HepG2 (cell line): ENCODE data around the gene LURAP1L. TPM values are rescaled to one million over a fixed set of nuclear protein-coding genes. Genes with fewer than 3 reads are reported as not detected.

Experiments used
- CHD2 ChIP-seq: IDR thresholded peaks from 2 replicates; pipeline ENCODE4 v1.6.1; 2011; ENCODE audit warnings: low read depth, low read length, improper control_type of control experiment
- FOXA1 ChIP-seq, 2 experiments: fragments of 450-650 bp in 1 of 2; sonication (generic) in 1 of 2; formaldehyde crosslinking in 1 of 2; IDR thresholded peaks; 2 replicates each; pipeline versions ENCODE4 v1.4.0 to v1.6.1; 2016 to 2020; ENCODE audit warnings: missing genetic modification reagents in 1 of 2
- MAFG ChIP-seq: sonication (generic); formaldehyde crosslinking; IDR thresholded peaks from 2 replicates; pipeline ENCODE4 v1.5.1; 2020; ENCODE audit warnings: mild to moderate bottlenecking, missing genetic modification reagents
- MTF2 ChIP-seq: sonication (generic); formaldehyde crosslinking; IDR thresholded peaks from 2 replicates; pipeline ENCODE4 v1.5.0; 2020; ENCODE audit warnings: missing genetic modification reagents, borderline replicate concordance
- NFIC ChIP-seq: IDR thresholded peaks from 2 replicates; pipeline ENCODE4 v1.6.1; 2012; ENCODE audit warnings: mild to moderate bottlenecking, low read length, inconsistent platforms
- NFKBIZ ChIP-seq: IDR thresholded peaks from 2 replicates; pipeline ENCODE4 v1.6.1; 2018; ENCODE audit warnings: missing genetic modification reagents, missing compliant biosample characterization
- NR1H2 ChIP-seq: sonication (generic); formaldehyde crosslinking; IDR thresholded peaks from 2 replicates; pipeline ENCODE4 v1.8.1; 2022; ENCODE audit warnings: low read depth, missing genetic modification reagents, borderline replicate concordance
- NR2F2 ChIP-seq: IDR thresholded peaks from 2 replicates; pipeline ENCODE4 v1.6.1; 2012; ENCODE audit warnings: low read depth, inconsistent platforms, borderline replicate concordance
- PAX8 ChIP-seq: sonication (generic); formaldehyde crosslinking; IDR thresholded peaks from 2 replicates; pipeline ENCODE4 v1.8.0; 2022; ENCODE audit warnings: mild to moderate bottlenecking, missing genetic modification reagents, borderline replicate concordance
- PBX3 ChIP-seq: sonication (generic); formaldehyde crosslinking; IDR thresholded peaks from 2 replicates; pipeline ENCODE4 v1.8.1; 2023; ENCODE audit warnings: missing genetic modification reagents, inconsistent platforms, borderline replicate concordance
- SMARCC2 ChIP-seq: fragments of 450-650 bp; IDR thresholded peaks from 2 replicates; pipeline ENCODE4 v1.6.1; 2017; ENCODE audit warnings: antibody characterized with exemption, mild to moderate bottlenecking
- ZBTB1 ChIP-seq: sonication (generic); formaldehyde crosslinking; IDR thresholded peaks from 2 replicates; pipeline ENCODE4 v1.4.0; 2020; ENCODE audit warnings: missing genetic modification reagents, borderline replicate concordance
- ZBTB42 ChIP-seq: sonication (generic); formaldehyde crosslinking; IDR thresholded peaks from 2 replicates; pipeline ENCODE4 v1.5.0; 2020; ENCODE audit warnings: mild to moderate bottlenecking, missing genetic modification reagents
- ZNF180 ChIP-seq: sonication (generic); formaldehyde crosslinking; IDR thresholded peaks from 2 replicates; pipeline ENCODE4 v1.4.0; 2020; ENCODE audit warnings: low read depth, missing genetic modification reagents, borderline replicate concordance
- ZNF557 ChIP-seq: sonication (generic); formaldehyde crosslinking; IDR thresholded peaks from 2 replicates; pipeline ENCODE4 v1.4.0; 2020; ENCODE audit warnings: missing genetic modification reagents
- ZNF569 ChIP-seq: sonication (generic); formaldehyde crosslinking; IDR thresholded peaks from 2 replicates; pipeline ENCODE4 v1.5.0; 2020; ENCODE audit warnings: mild to moderate bottlenecking, missing genetic modification reagents, moderate library complexity, borderline replicate concordance
- ZNF724P ChIP-seq: sonication (generic); formaldehyde crosslinking; IDR thresholded peaks from 2 replicates; pipeline ENCODE4 v1.8.0; 2022; ENCODE audit warnings: missing genetic modification reagents, borderline replicate concordance
- ZNF772 ChIP-seq: sonication (generic); formaldehyde crosslinking; IDR thresholded peaks from 2 replicates; pipeline ENCODE4 v1.5.0; 2020; ENCODE audit warnings: mild to moderate bottlenecking, missing genetic modification reagents
- ZNF784 ChIP-seq: sonication (generic); formaldehyde crosslinking; IDR thresholded peaks from 2 replicates; pipeline ENCODE4 v1.5.1; 2020; ENCODE audit warnings: missing genetic modification reagents, mild to moderate bottlenecking, borderline replicate concordance
- ZNF792 ChIP-seq: IDR thresholded peaks from 2 replicates; pipeline ENCODE4 v1.6.1; 2016
- polyA plus RNA-seq, 8 experiments: library from polyadenylated mRNA; depleted of rRNA in 3 of 8; stranded (reverse) in 7 of 8; unstranded in 1 of 8; fragments of >200 nt; fragmentation: Illumina TruSeq in 4 of 8; extraction: Trizol in 4 of 8; gene quantifications; 2 replicates each; pipeline versions ENCODE4 v1.2.1 to v1.2.3, GENCODE V29; 2011 to 2016; ENCODE audit warnings: low read depth in 4 of 8, missing spikeins in 1 of 8, mixed read lengths in 1 of 8; ENCODE audit not compliant: insufficient read depth in 1 of 8
- total RNA-seq, 5 experiments: library from RNA; depleted of rRNA; stranded (reverse); fragments of >200 nt; fragmentation: Illumina TruSeq; extraction: Trizol; gene quantifications; 2 replicates each; pipeline ENCODE4 v1.2.3, GENCODE V29; 2016; ENCODE audit warnings: low read depth in 1 of 5
- TF ChIP-seq, protein P1 (sequence below): sonication (generic); formaldehyde crosslinking; conservative IDR thresholded peaks from 2 replicates; pipeline ENCODE4 v1.5.0; 2020; ENCODE audit warnings: missing genetic modification reagents
- TF ChIP-seq, protein P2 (sequence below): sonication (generic); formaldehyde crosslinking; IDR thresholded peaks from 2 replicates; pipeline ENCODE4 v1.8.1; 2023; ENCODE audit warnings: mild to moderate bottlenecking, missing genetic modification reagents
- TF ChIP-seq, protein P3 (sequence below): sonication (generic); formaldehyde crosslinking; IDR thresholded peaks from 2 replicates; pipeline ENCODE4 v1.8.0; 2022; ENCODE audit warnings: mild to moderate bottlenecking, missing genetic modification reagents, moderate library complexity
- TF ChIP-seq, protein P4 (sequence below): sonication (generic); formaldehyde crosslinking; IDR thresholded peaks from 2 replicates; pipeline ENCODE4 v1.5.0; 2020; ENCODE audit warnings: mild to moderate bottlenecking, missing genetic modification reagents

LURAP1L gene
- total and polyA plus RNA-seq, 2 of the 13 experiments (the other 11 are each of a cell fraction or from before 2014, with no cell fraction given): 6.7 to 16.6 TPM

GRCh38 chr9:12816656-12817101, 41.9 kb downstream of the LURAP1L start (continued):
- no peak for TF ChIP-seq SMARCC2
- no peak for TF ChIP-seq ZNF784 (CRISPR knock-in tag)
- no peak for TF ChIP-seq NR1H2 (CRISPR knock-in tag)
- TF ChIP-seq ZNF180 (CRISPR knock-in tag): no peak
- TF ChIP-seq, protein P1, sequence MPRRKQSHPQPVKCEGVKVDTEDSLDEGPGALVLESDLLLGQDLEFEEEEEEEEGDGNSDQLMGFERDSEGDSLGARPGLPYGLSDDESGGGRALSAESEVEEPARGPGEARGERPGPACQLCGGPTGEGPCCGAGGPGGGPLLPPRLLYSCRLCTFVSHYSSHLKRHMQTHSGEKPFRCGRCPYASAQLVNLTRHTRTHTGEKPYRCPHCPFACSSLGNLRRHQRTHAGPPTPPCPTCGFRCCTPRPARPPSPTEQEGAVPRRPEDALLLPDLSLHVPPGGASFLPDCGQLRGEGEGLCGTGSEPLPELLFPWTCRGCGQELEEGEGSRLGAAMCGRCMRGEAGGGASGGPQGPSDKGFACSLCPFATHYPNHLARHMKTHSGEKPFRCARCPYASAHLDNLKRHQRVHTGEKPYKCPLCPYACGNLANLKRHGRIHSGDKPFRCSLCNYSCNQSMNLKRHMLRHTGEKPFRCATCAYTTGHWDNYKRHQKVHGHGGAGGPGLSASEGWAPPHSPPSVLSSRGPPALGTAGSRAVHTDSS (CRISPR knock-in tag): no peak
- TF ChIP-seq ZBTB42 (CRISPR knock-in tag): no peak
- TF ChIP-seq NFKBIZ (CRISPR knock-in tag): no peak
- TF ChIP-seq NFIC: 0 out of 2 replicates have a peak, but pooled peaks have one; percentile 45
- TF ChIP-seq ZNF557: no peak
- TF ChIP-seq ZBTB1 (CRISPR knock-in tag): no peak
- 0 out of 2 replicates have a peak, but pooled peaks have one; percentile 26 for TF ChIP-seq NR2F2
- TF ChIP-seq, protein P2, sequence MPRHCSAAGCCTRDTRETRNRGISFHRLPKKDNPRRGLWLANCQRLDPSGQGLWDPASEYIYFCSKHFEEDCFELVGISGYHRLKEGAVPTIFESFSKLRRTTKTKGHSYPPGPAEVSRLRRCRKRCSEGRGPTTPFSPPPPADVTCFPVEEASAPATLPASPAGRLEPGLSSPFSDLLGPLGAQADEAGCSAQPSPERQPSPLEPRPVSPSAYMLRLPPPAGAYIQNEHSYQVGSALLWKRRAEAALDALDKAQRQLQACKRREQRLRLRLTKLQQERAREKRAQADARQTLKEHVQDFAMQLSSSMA: no peak
- TF ChIP-seq ZNF569 (CRISPR knock-in tag): no peak
- TF ChIP-seq MAFG (CRISPR knock-in tag): no peak
- peak; percentile 55; the same call in 1 of the 2 replicates for TF ChIP-seq ZNF792 (CRISPR knock-in tag)
- TF ChIP-seq PBX3 (CRISPR knock-in tag): no peak
- TF ChIP-seq PAX8 (CRISPR knock-in tag): no peak
- TF ChIP-seq MTF2: no peak
- TF ChIP-seq FOXA1 (IDR thresholded peaks at IDR 0.05): no peak
- peak; percentile 76 for TF ChIP-seq FOXA1 (CRISPR knock-in tag; IDR thresholded peaks at IDR 0.05)
- TF ChIP-seq ZNF724P (CRISPR knock-in tag): no peak
- TF ChIP-seq, protein P3, sequence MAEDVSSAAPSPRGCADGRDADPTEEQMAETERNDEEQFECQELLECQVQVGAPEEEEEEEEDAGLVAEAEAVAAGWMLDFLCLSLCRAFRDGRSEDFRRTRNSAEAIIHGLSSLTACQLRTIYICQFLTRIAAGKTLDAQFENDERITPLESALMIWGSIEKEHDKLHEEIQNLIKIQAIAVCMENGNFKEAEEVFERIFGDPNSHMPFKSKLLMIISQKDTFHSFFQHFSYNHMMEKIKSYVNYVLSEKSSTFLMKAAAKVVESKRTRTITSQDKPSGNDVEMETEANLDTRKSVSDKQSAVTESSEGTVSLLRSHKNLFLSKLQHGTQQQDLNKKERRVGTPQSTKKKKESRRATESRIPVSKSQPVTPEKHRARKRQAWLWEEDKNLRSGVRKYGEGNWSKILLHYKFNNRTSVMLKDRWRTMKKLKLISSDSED: no peak
- TF ChIP-seq ZNF772 (CRISPR knock-in tag): no peak
- no peak for TF ChIP-seq CHD2
- TF ChIP-seq, protein P4, sequence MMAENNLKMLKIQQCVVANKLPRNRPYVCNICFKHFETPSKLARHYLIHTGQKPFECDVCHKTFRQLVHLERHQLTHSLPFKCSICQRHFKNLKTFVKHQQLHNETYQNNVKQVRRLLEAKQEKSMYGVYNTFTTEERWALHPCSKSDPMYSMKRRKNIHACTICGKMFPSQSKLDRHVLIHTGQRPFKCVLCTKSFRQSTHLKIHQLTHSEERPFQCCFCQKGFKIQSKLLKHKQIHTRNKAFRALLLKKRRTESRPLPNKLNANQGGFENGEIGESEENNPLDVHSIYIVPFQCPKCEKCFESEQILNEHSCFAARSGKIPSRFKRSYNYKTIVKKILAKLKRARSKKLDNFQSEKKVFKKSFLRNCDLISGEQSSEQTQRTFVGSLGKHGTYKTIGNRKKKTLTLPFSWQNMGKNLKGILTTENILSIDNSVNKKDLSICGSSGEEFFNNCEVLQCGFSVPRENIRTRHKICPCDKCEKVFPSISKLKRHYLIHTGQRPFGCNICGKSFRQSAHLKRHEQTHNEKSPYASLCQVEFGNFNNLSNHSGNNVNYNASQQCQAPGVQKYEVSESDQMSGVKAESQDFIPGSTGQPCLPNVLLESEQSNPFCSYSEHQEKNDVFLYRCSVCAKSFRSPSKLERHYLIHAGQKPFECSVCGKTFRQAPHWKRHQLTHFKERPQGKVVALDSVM (CRISPR knock-in tag): no peak
